Fibroblast of mammary gland (primary cell): ENCODE data around the gene USP49.

ENCODE experiments used
- DNase-seq: peaks from one replicate; pipeline ENCODE4 v3.0.0-alpha.2; 2010; ENCODE audit warnings: low read depth
- H3K4me3 ChIP-seq: 2 replicates; pipeline ENCODE4 v1.5.1; 2011; ENCODE audit warnings: low read depth, mild to moderate bottlenecking, low read length, moderate library complexity; ENCODE audit not compliant: control insufficient read depth
- CTCF ChIP-seq: conservative IDR thresholded peaks from 2 replicates; pipeline ENCODE4 v1.5.1; 2011; ENCODE audit warnings: low read depth, low read length, inconsistent platforms; ENCODE audit not compliant: control insufficient read depth, insufficient read depth

Gene USP49

GRCh38 chr6:41929924-41930323 lies 34.7 kb upstream of the USP49 start:
- no peak for TF ChIP-seq CTCF

GRCh38 chr6:41927253-41927652 lies 32.1 kb upstream of the USP49 start:
- H3K4me3 ChIP-seq, result no peak overlapping the region
- TF ChIP-seq CTCF, result no peak
- no peak for DNase-seq

More at GRCh38 chr6:41929924-41930323, 34.7 kb upstream of the USP49 start:
- DNase-seq, result no peak
- no peak overlapping the region for H3K4me3 ChIP-seq

- DNase-seq, result no peak
- peak overlapping the region; percentile 99 for H3K4me3 ChIP-seq
- TF ChIP-seq CTCF, result no peak
Observed at GRCh38 chr6:41922154-41922553, 27.0 kb upstream of the USP49 start.

- no peak for TF ChIP-seq CTCF
- no peak for DNase-seq
- peak overlapping the region; percentile 99 for H3K4me3 ChIP-seq
Observed at GRCh38 chr6:41921712-41921998, 26.5 kb upstream of the USP49 start.

- peak; percentile 95 for DNase-seq
- H3K4me3 ChIP-seq, result peak within 1 kb of the TSS; percentile 99
- TF ChIP-seq CTCF, result peak; percentile 80
Observed at GRCh38 chr6:41920921-41921711, 25.9 kb upstream of the USP49 start, which contains the start of the genes BYSL and MED20. TSS of gene BYSL (plus strand) at chr6:41921499. CDS start at chr6:41921563, 64 bp downstream. TSS of gene MED20 (minus strand) at chr6:41921139. CDS start at chr6:41921018, 121 bp downstream.

- no peak for TF ChIP-seq CTCF
- DNase-seq, result peak; percentile 92
- H3K4me3 ChIP-seq, result no peak overlapping the region
Observed at GRCh38 chr6:41917528-41917927, 22.4 kb upstream of the USP49 start.
